Liver (tissue), 3 donors: Measurements from ENCODE around the gene ATG2B.

Experiments used
- CTCF ChIP-seq: fragments of 150-350 bp; IDR thresholded peaks from 2 replicates; pipeline ENCODE4 v1.5.1; 2017; ENCODE audit warnings: improper control_type of control experiment, low read depth, low read length; ENCODE audit not compliant: missing input control
- MAX ChIP-seq: IDR thresholded peaks from 2 replicates; pipeline ENCODE4 v1.6.1; 2016; ENCODE audit warnings: antibody characterized with exemption
- RAD21 ChIP-seq, 2 donors: IDR thresholded peaks; 2 replicates each; pipeline ENCODE4 v1.6.1; 2016; ENCODE audit warnings: antibody characterized with exemption in 2 of 2, mild to moderate bottlenecking in 2 of 2
- TF ChIP-seq, protein P1 (sequence below): IDR thresholded peaks from 2 replicates; pipeline ENCODE4 v1.6.1; 2016; ENCODE audit warnings: antibody characterized with exemption
- donor health status: healthy.
- donor health status: healthy.

GRCh38 chr14:96391293-96392118 lies 28.4 kb upstream of the ATG2B start:
- no peak for TF ChIP-seq RAD21 (IDR thresholded peaks at IDR 0.05)
- no peak for TF ChIP-seq CTCF
- no peak for TF ChIP-seq MAX
- TF ChIP-seq, protein P1, sequence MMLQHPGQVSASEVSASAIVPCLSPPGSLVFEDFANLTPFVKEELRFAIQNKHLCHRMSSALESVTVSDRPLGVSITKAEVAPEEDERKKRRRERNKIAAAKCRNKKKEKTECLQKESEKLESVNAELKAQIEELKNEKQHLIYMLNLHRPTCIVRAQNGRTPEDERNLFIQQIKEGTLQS = no peak
